ENCODE measurements around the gene CAMK2A. TPM values are rescaled to one million over a fixed set of nuclear protein-coding genes. Genes with fewer than 3 reads are reported as not detected.
"Not testable (repeated sequence)": the region's sequence is repeated elsewhere in the genome, so short reads cannot be mapped to it uniquely, and the experiment has no call there.

The CAMK2A gene
- total RNA-seq, 1 donor from 2014 or later, result 1.2 TPM

GRCh38 chr5:150249744-150250143 lies 39.8 kb downstream of the CAMK2A start:
- Histone ChIP-seq H3K4me2 (ENCODE audit: low read length) (no peak overlapping the region), H2AFZ (ENCODE audit: low read depth, low read length) (no peak overlapping the region), H4K20me1 (ENCODE audit: insufficient read depth, low read length) (no peaks in the 10 kb centered on the region), H3K9ac (ENCODE audit: low read length) (no peak overlapping the region), H3K36me3 (ENCODE audit: insufficient read depth, low read length) (no peaks in the 10 kb centered on the region), H3K27ac (ENCODE audit: low read depth, low read length) (no peak overlapping the region), H3K79me2 (ENCODE audit: insufficient read depth, low read length) (no peaks in the 10 kb centered on the region), H3K4me3 (ENCODE audit: insufficient read depth, low read depth, low read length) (no peak overlapping the region), H3K4me1 (ENCODE audit: insufficient read depth, low read length) (no peaks in the 10 kb centered on the region), H3K27me3 (ENCODE audit: insufficient read depth, low read length) (no peaks in the 10 kb centered on the region), H3K9me3 (ENCODE audit: insufficient read depth, low read depth, low read length) (no peaks in the 10 kb centered on the region)
- H3K36me3 Mint-ChIP-seq (ENCODE audit: low read depth, unreplicated experiment), result peaks cover 2% of the 10 kb centered on the region
- TF ChIP-seq CTCF (IDR thresholded peaks at IDR 0.05; ENCODE audit: insufficient read depth, low read depth, low read length) (no peak), EZH2 (IDR thresholded peaks at IDR 0.05; ENCODE audit: insufficient read depth, low read length) (no peak)
- no peak overlapping the region for H3K4me3 Mint-ChIP-seq (ENCODE audit: unreplicated experiment)
- FAIRE-seq (no peak), DNase-seq (ENCODE audit: low read depth) (no peak)
- H3K27ac Mint-ChIP-seq (ENCODE audit: unreplicated experiment), result no peak overlapping the region
- H3K4me1 Mint-ChIP-seq (ENCODE audit: low read depth, unreplicated experiment), result peaks cover 2% of the 10 kb centered on the region
- H3K9me3 Mint-ChIP-seq (ENCODE audit: unreplicated experiment), result no peaks in the 10 kb centered on the region
- H3K27me3 Mint-ChIP-seq (ENCODE audit: low read depth, unreplicated experiment), result peaks cover 28% of the 10 kb centered on the region

DNA sequence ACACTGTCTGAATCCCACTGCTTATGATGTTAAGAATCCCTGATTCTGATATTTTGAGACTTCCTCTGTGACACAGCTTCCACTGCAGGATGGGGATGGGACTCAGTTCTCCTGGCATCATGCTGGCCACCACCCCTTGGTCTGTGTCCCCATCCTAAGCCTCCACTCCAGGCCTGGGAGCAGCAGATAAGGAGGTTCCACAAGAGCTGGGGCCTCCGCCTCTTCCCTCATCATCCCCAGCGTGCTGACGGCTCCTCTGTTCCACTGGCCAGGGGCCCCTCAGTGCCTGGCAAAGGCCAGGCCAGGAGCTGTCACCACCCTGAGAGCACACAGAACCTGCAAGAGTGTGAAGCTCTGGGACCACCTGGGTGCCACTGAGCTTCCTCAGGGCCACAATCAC lies 40.6 kb downstream of the CAMK2A start:
- no peak overlapping the region for H3K27ac ChIP-seq (ENCODE audit: low read depth, low read length)
- no peaks in the 10 kb centered on the region for H3K36me3 ChIP-seq (ENCODE audit: insufficient read depth, low read length)
- H4K20me1 ChIP-seq (ENCODE audit: insufficient read depth, low read length), result no peaks in the 10 kb centered on the region
- Mint-ChIP-seq H3K27ac (ENCODE audit: unreplicated experiment) (no peak overlapping the region), H3K9me3 (ENCODE audit: unreplicated experiment) (no peaks in the 10 kb centered on the region), H3K4me3 (ENCODE audit: unreplicated experiment) (no peak overlapping the region), H3K27me3 (ENCODE audit: low read depth, unreplicated experiment) (peaks cover 30% of the 10 kb centered on the region), H3K4me1 (ENCODE audit: low read depth, unreplicated experiment) (peaks cover 2% of the 10 kb centered on the region), H3K36me3 (ENCODE audit: low read depth, unreplicated experiment) (peaks cover 2% of the 10 kb centered on the region)
- no peak overlapping the region for H3K4me3 ChIP-seq (ENCODE audit: insufficient read depth, low read depth, low read length)
- DNase-seq (ENCODE audit: low read depth), result no peak
- no peaks in the 10 kb centered on the region for H3K4me1 ChIP-seq (ENCODE audit: insufficient read depth, low read length)
- no peak overlapping the region for H3K4me2 ChIP-seq (ENCODE audit: low read length)
- no peaks in the 10 kb centered on the region for H3K9me3 ChIP-seq (ENCODE audit: insufficient read depth, low read depth, low read length)
- no peaks in the 10 kb centered on the region for H3K27me3 ChIP-seq (ENCODE audit: insufficient read depth, low read length)
- no peak for FAIRE-seq
- no peak overlapping the region for H2AFZ ChIP-seq (ENCODE audit: low read depth, low read length)
- no peak overlapping the region for H3K9ac ChIP-seq (ENCODE audit: low read length)
- no peak for TF ChIP-seq CTCF (IDR thresholded peaks at IDR 0.05; ENCODE audit: insufficient read depth, low read depth, low read length)
- H3K79me2 ChIP-seq (ENCODE audit: insufficient read depth, low read length), result no peaks in the 10 kb centered on the region

GRCh38 chr5:150248493-150248892 lies 41.1 kb downstream of the CAMK2A start:
- not testable (repeated sequence) for H3K4me1 ChIP-seq (ENCODE audit: insufficient read depth, low read length); FAIRE-seq; H3K27ac ChIP-seq (ENCODE audit: low read depth, low read length)

More at GRCh38 chr5:150248493-150248892, 41.1 kb downstream of the CAMK2A start:
- not testable (repeated sequence) for H3K27me3 ChIP-seq (ENCODE audit: insufficient read depth, low read length); H3K9ac ChIP-seq (ENCODE audit: low read length); H3K27ac Mint-ChIP-seq (ENCODE audit: unreplicated experiment); H3K36me3 ChIP-seq (ENCODE audit: insufficient read depth, low read length); H3K4me2 ChIP-seq (ENCODE audit: low read length); H3K4me3 ChIP-seq (ENCODE audit: insufficient read depth, low read depth, low read length); H4K20me1 ChIP-seq (ENCODE audit: insufficient read depth, low read length); H3K9me3 Mint-ChIP-seq (ENCODE audit: unreplicated experiment); H3K4me1 Mint-ChIP-seq (ENCODE audit: low read depth, unreplicated experiment); H2AFZ ChIP-seq (ENCODE audit: low read depth, low read length); H3K9me3 ChIP-seq (ENCODE audit: insufficient read depth, low read depth, low read length); H3K79me2 ChIP-seq (ENCODE audit: insufficient read depth, low read length); DNase-seq (ENCODE audit: low read depth); H3K4me3 Mint-ChIP-seq (ENCODE audit: unreplicated experiment); H3K36me3 Mint-ChIP-seq (ENCODE audit: low read depth, unreplicated experiment)
- peaks cover 31% of the 10 kb centered on the region for H3K27me3 Mint-ChIP-seq (ENCODE audit: low read depth, unreplicated experiment)
